HG02884 (cell line): ENCODE results near the gene FBXL17.

Experiments
- ATAC-seq: cut with Tn5 transposase; IDR thresholded peaks from one replicate; pipeline ENCODE4 v1.9.1; 2021; ENCODE audit warnings: mild to moderate bottlenecking, moderate library complexity; ENCODE audit not compliant: unreplicated experiment

Gene FBXL17

GRCh38 chr5:107964722-107965121, 417.2 kb downstream of the FBXL17 start:
- ATAC-seq: no peak

DNA sequence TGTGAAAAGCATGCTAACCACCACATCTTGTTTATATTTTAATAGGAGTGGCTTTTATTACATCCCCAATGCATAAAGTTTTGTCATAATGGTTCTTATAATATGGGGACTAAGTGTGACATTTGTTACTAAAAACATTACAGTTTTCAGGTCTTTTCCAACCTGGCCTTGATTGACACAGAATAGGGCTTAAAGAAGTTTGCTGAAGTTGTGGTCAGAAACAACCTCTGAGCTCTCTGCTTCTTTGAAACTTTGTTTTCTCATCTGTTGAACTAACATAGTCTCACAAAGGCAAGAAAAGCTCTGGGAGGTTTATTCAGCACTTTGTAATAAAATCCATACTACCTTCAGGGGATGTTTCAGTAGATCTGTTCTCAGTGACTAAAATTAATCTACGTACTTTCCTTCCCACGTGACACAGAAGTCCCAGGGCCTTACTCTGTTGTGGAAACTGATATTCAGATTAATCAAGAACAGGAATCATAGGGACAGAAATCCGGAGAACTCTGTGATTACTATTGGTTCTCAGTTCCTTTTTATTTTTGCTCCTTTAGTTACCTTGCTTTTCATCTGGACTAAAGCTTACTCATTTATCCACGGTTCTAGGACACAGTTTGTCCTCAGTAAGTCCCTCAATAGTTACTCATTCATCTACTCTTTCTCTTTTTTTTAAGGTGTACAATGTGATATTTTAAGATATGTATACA, 422.2 kb downstream of the FBXL17 start:
- ATAC-seq: no peak

DNA sequence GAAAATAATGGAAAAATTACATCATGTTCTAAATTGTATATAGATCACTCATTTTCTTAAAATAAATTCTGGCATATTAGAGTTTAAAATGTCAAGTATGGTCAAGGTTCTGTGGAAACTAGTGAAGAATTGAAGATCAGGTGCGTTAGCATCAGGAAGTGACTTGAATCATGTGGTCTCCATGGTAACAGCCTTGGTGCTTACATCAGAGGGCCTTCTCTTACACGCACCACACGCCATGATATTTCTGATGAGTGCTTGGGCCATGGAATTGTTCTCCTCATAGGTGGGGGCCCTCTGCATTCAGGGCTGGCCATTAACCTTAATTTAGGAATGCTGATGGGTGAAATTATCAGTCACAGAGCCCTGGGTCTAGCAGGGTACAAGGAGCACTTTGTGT, 423.0 kb downstream of the FBXL17 start:
- ATAC-seq: no peak

DNA sequence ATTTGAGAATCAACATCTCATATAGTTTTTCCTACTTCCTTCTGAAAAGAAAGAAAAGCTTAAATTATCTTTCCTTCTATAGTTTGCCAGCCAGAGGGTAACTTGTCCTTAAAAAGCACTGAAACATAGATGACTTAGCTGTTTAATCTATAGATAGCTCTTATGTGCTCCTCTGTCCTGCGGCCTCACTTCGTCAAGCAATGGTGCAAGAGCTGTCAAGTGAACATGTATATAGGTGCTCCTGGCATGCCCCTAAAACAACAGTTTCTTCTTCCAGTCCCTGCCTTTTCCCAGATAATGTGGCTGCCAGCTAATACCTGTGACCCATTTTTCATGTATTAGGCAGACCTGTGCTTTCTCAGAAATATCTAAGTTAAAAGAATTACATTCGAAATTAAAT, 423.5 kb downstream of the FBXL17 start:
- ATAC-seq: no peak

- ATAC-seq: no peak
Observed at GRCh38 chr5:107957051-107957450, 424.8 kb downstream of the FBXL17 start.

- no peak for ATAC-seq
Observed at GRCh38 chr5:107955321-107955720, 426.6 kb downstream of the FBXL17 start.

GRCh38 chr5:107954254-107954653, 427.6 kb downstream of the FBXL17 start:
- no peak for ATAC-seq

DNA sequence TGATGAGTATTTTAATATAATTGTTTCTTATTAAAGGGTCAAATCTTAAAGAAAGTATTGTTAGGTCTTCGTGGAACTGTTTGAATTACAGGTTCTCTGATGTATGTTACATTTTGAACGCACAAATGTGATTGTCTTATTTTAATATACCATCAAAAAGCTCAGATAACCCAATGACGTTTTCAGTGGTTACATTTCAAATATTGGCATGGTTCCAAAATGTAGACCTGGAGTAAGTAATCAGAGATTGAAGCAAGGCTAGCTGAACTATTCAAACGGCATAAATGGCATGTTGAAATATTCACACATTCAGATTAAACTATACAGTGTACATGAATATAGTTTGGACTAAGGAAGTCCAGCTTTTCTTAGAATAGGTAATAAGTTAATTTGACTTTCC, 429.4 kb downstream of the FBXL17 start:
- no peak for ATAC-seq

DNA sequence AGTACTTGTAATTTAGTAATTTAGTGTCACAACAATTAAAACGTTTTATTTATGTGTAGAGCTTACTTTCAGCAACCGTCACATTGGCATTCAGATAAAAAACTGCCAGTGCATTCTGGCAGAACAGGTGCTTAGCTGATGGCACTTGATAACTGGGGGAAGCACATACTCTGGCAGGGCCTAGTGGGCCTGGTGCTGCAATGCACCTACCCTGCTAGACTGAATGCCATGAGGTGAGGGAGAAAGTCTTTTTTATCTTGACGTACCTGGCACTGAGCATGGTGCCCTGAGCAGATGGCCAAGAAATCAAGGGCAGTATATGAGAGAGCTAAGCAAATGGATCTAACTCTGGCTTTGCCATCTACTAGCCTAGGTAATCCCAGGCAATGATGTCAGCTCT, 430.6 kb downstream of the FBXL17 start:
- ATAC-seq: no peak

DNA sequence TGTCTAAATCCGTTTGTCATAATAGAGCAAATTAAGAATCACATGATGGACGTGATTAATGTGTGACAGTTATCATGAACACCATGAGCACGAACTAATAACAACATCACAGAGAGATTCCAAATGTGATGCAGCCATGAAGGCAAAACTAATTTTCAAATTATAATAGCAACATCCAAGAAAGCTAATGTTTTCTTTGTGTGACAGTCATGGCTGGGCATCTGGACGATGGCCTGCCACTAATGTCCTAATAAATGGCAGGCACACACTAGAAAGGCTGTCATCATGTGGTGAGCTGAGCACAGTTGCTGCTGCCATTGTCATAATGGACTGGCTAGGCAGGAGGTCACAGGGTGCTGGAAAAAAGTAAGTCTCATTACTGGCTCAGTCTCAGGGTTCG, 431.1 kb downstream of the FBXL17 start:
- no peak for ATAC-seq

- no peak for ATAC-seq
Observed at GRCh38 chr5:107949688-107950341, 432.1 kb downstream of the FBXL17 start.

DNA sequence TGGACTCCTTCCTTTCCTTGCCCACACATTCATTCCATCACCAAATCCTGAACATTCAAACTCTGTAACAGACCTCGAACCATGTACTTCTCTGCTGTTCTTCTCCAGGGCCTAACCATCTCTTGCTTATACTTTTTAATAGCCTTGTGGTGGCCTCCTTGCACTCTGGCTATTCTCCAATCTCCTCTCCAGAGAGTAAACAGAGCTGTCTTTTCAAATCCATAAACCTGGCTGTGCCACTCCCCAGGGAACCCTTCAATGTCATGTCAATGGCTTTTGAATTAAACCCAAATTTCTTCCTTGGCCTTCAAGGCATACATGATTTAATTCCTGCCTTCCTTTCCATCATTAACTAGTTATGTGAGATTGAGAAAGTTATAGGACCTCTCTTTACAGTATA, 433.5 kb downstream of the FBXL17 start:
- no peak for ATAC-seq

- no peak for ATAC-seq
Observed at GRCh38 chr5:107945061-107945460, 436.8 kb downstream of the FBXL17 start.

DNA sequence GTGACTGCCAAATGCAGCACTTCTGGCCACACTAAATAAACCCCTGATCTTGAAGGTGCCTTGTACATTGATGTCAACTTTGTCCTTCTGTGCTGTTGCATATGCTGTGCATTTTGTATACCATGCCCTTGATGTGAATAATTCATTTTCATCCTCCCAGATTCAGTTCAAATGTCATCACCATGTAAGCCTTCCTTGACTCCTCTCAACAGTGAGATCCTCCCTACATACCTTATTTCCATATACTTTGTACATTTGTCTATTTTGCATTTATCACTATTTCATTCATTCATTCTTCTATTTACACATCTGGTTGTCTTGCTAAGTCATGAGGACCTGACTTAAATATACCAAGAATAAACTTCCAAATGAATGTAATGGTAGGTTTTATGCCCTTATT, 438.0 kb downstream of the FBXL17 start:
- no peak for ATAC-seq

DNA sequence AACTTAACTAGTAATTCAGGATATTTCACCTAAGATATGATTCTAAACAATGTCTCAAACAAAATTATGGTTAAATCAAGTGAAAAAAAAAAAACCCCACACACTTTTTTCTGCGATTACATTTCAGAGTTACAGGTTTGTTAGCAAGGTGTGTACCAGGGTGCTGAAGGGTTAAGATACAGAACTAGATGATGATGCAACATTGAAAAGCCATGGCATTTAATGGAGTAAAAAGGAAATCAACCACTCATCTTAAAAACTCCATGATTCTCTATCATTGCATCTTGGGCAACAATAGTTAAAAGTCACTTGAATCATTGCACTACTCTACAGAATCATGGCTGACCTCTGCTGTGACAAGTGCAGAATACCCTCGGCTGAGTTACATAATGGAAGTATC, 440.9 kb downstream of the FBXL17 start:
- no peak for ATAC-seq

DNA sequence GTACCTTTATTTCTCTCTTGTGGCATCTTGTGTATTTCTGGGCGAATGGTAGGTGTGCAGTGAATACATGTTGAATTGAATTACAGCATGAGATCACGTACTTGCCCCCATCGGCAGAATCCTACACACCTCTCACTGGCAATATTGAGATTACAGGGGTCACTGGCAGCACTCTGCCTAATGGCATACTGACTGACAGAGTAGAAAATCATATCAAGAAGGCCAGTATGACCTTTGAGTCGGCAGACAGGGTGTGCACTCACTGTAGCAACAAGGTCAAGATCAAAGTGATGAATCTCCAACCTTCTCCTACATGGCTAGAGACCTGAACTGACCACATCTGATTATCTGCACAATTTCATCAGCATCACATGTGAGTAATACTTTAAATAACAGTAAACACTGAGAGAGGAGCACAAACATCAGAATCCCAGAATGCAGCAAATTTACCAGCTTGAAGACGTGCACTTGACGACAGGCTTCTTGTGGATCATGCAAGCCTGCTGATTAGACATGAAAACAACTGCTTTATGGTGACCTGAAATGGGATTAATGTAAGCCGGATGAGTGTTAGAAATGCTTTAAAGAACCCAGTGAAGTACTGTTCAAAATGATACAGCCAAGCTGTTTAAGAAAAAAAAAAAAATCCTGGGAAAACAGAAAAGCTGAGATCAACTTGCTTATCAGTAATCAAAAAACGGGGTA, 444.1 kb downstream of the FBXL17 start:
- no peak for ATAC-seq

- no peak for ATAC-seq
Observed at GRCh38 chr5:107937204-107937603, 444.7 kb downstream of the FBXL17 start.

GRCh38 chr5:107936515-107936914, 445.4 kb downstream of the FBXL17 start:
- no peak for ATAC-seq

- no peak for ATAC-seq
Observed at GRCh38 chr5:107935645-107936044, 446.3 kb downstream of the FBXL17 start.

- ATAC-seq: no peak
Observed at GRCh38 chr5:107933326-107933725, 448.6 kb downstream of the FBXL17 start.

- ATAC-seq: no peak
Observed at GRCh38 chr5:107930891-107931290, 451.0 kb downstream of the FBXL17 start.

- no peak for ATAC-seq
Observed at GRCh38 chr5:107930092-107930491, 451.8 kb downstream of the FBXL17 start.
